HepG2 (cell line): ENCODE results near the gene PARM1. TPM values are rescaled to one million over a fixed set of nuclear protein-coding genes. Genes with fewer than 3 reads are reported as not detected.

ENCODE experiments used
- ATAC-seq: fragments of 200-7000 bp; cut with Tn5 transposase; 3 replicates; pipeline ENCODE4 v1.9.1; 2020; ENCODE audit warnings: mild to moderate bottlenecking, moderate library complexity
- BruUV-seq: library from RNA; stranded (reverse); fragments of 400-500 nt; replicated peaks from 2 replicates; lab custom pipeline; 2021; lab: Mats Ljungman, UMichigan
- CTCF ChIA-PET: fragments of 300-600 bp; formaldehyde crosslinking; extraction: SDS; loops from one replicate; lab custom pipeline; 2021; ENCODE audit warnings: low total read pairs, inconsistent platforms, low intra/inter-chr PET ratio; lab: Yijun Ruan, JAX
- POLR2A ChIA-PET: fragments of 350-600 bp; sonication (Branson Sonifier 250); formaldehyde crosslinking; loops from one replicate; lab custom pipeline; 2020; ENCODE audit warnings: antibody characterized with exemption, inconsistent platforms; lab: Yijun Ruan, JAX
- DNase-seq: peaks from one replicate; pipeline ENCODE4 v3.0.0-alpha.2; 2015; ENCODE audit warnings: low spot score
- FAIRE-seq: peaks from 3 replicates; lab custom pipeline; 2011; peaks lifted over from hg19 to GRCh38; lab: Jason Lieb, UNC
- H2AFZ ChIP-seq: one replicate; pipeline ENCODE4 v1.6.1; 2011; ENCODE audit warnings: low read length, inconsistent platforms
- H3K27ac ChIP-seq: fragments of 300-600 bp; 3 replicates; pipeline ENCODE4 v1.8.0; 2011; ENCODE audit warnings: mixed run types, mild to moderate bottlenecking, mixed read lengths, low read length, inconsistent platforms; ENCODE audit not compliant: insufficient read depth; ENCODE audit errors: extremely low read length
- H3K27me3 ChIP-seq, 2 experiments: fragments of 200-600 bp in 1 of 2; 2 replicates in 1 of 2; 3 replicates in 1 of 2; pipeline versions ENCODE4 v1.6.0 to v1.8.0; 2011; ENCODE audit warnings: low read length in 2 of 2, mild to moderate bottlenecking in 2 of 2, moderate library complexity in 2 of 2, inconsistent platforms in 1 of 2; ENCODE audit not compliant: insufficient read depth in 2 of 2, control insufficient read depth in 1 of 2
- H3K36me3 ChIP-seq, 2 experiments: fragments of 200-600 bp in 1 of 2; replicated peaks in 1 of 2; 2 replicates in 1 of 2; 3 replicates in 1 of 2; pipeline versions ENCODE4 v1.5.1 to v1.8.0; 2011; ENCODE audit warnings: low read length in 2 of 2, inconsistent platforms in 1 of 2; ENCODE audit not compliant: insufficient read depth in 2 of 2, control insufficient read depth in 1 of 2
- H3K4me1 ChIP-seq: 2 replicates; pipeline ENCODE4 v1.5.1; 2012; ENCODE audit warnings: low read length, inconsistent platforms; ENCODE audit not compliant: insufficient read depth
- H3K4me2 ChIP-seq: 2 replicates; pipeline ENCODE4 v1.6.0; 2011; ENCODE audit warnings: low read depth, low read length, inconsistent platforms
- H3K4me3 ChIP-seq, 3 experiments: fragments of 200-600 bp in 1 of 3; sonication (generic), shearing (Covaris generic) in 1 of 3; replicated peaks in 1 of 3; 2 replicates each; pipeline ENCODE4 v1.5.1; 2011 to 2016; ENCODE audit warnings: low read length in 3 of 3, inconsistent platforms in 2 of 3, low read depth in 2 of 3, mild to moderate bottlenecking in 2 of 3, control low read depth in 1 of 3, mixed read lengths in 1 of 3; ENCODE audit not compliant: insufficient read depth in 1 of 3
- H3K79me2 ChIP-seq: one replicate; pipeline ENCODE4 v1.6.1; 2011; ENCODE audit warnings: low read length, inconsistent platforms; ENCODE audit not compliant: insufficient read depth
- H3K9ac ChIP-seq: 2 replicates; pipeline ENCODE4 v1.6.0; 2011; ENCODE audit warnings: mild to moderate bottlenecking, low read depth, low read length, inconsistent platforms; ENCODE audit not compliant: insufficient read depth
- H3K9me3 ChIP-seq: 2 replicates; pipeline ENCODE4 v1.5.1; 2012; ENCODE audit warnings: mild to moderate bottlenecking, low read length
- H4K20me1 ChIP-seq: 2 replicates; pipeline ENCODE4 v1.6.0; 2011; ENCODE audit warnings: inconsistent platforms, mild to moderate bottlenecking, low read length, moderate library complexity; ENCODE audit not compliant: insufficient read depth
- JUND ChIP-seq: sonication (generic); formaldehyde crosslinking; IDR thresholded peaks from 2 replicates; pipeline ENCODE4 v1.8.0; 2022; ENCODE audit warnings: mild to moderate bottlenecking, missing genetic modification reagents
- PRDM4 ChIP-seq: sonication (generic); formaldehyde crosslinking; IDR thresholded peaks from 2 replicates; pipeline ENCODE4 v1.9.0; 2021; ENCODE audit warnings: missing genetic modification reagents, borderline replicate concordance
- TOE1 ChIP-seq: sonication (generic); formaldehyde crosslinking; IDR thresholded peaks from 2 replicates; pipeline ENCODE4 v1.4.0; 2020; ENCODE audit warnings: mild to moderate bottlenecking, missing genetic modification reagents
- XBP1 ChIP-seq: sonication (generic); formaldehyde crosslinking; IDR thresholded peaks from 2 replicates; pipeline ENCODE4 v1.5.0; 2020; ENCODE audit warnings: missing genetic modification reagents
- XRCC5 ChIP-seq: fragments of 200-400 bp; formaldehyde crosslinking; optimal IDR thresholded peaks from 2 replicates; pipeline ENCODE3; 2017; ENCODE audit warnings: mild to moderate bottlenecking, low read length
- ZNF558 ChIP-seq: sonication (generic); formaldehyde crosslinking; IDR thresholded peaks from 2 replicates; pipeline ENCODE4 v1.9.0; 2022; ENCODE audit warnings: mild to moderate bottlenecking, missing genetic modification reagents, borderline replicate concordance
- ZZZ3 ChIP-seq: sonication (generic); formaldehyde crosslinking; IDR thresholded peaks from 2 replicates; pipeline ENCODE4 v1.4.0; 2020; ENCODE audit warnings: missing genetic modification reagents, mild to moderate bottlenecking, borderline replicate concordance
- WGBS: methylation state at CpG from one replicate; pipeline ENCODE4 v1.1.6; 2017; ENCODE audit warnings: low lambda C conversion rate; 5-methylcytosine and 5-hydroxymethylcytosine counted together
- in situ Hi-C: cut with HindIII; loops from 2 replicates; pipeline ENCODE4 v1.10.0; 2017; ENCODE audit warnings: low pct_unique_long_range_greater_than_20kb; ENCODE audit not compliant: extremely low pct_ligation_motif_present
- intact Hi-C: fragments of 100-400 bp; cut with micrococcal nuclease; formaldehyde crosslinking; loops from one replicate; pipeline ENCODE4 v1.10.0; 2022; ENCODE audit not compliant: unreplicated experiment
- polyA plus RNA-seq, 8 experiments: library from polyadenylated mRNA; depleted of rRNA in 3 of 8; stranded (reverse) in 7 of 8; unstranded in 1 of 8; fragments of >200 nt; fragmentation: Illumina TruSeq in 4 of 8; extraction: Trizol in 4 of 8; gene quantifications; 2 replicates each; pipeline versions ENCODE4 v1.2.1 to v1.2.3, GENCODE V29; 2011 to 2016; ENCODE audit warnings: low read depth in 4 of 8, missing spikeins in 1 of 8, mixed read lengths in 1 of 8; ENCODE audit not compliant: insufficient read depth in 1 of 8
- total RNA-seq, 5 experiments: library from RNA; depleted of rRNA; stranded (reverse); fragments of >200 nt; fragmentation: Illumina TruSeq; extraction: Trizol; gene quantifications; 2 replicates each; pipeline ENCODE4 v1.2.3, GENCODE V29; 2016; ENCODE audit warnings: low read depth in 1 of 5

PARM1 gene
- total and polyA plus RNA-seq, 2 of the 13 experiments (the other 11 are each of a cell fraction or from before 2014, with no cell fraction given): not detected

DNA sequence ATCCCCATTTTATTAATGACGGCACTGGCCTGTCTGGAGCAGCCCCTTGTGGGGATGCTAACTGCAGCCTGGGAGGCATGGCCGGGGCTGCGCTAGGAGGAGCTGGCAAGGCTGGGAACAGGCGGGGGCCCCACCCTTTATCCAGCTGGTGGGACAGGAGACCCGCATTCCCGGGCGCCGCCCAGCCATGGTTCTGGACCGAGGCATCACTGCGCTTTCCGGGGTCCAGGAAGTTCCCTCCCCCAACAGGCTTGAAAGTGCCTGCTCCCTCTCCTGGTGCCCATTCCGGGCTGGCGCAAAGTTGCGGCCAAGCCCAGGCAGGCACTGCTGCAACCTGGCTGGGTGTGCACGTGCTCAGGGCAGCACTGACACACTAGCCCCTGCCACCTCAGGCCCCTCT, 124.5 kb downstream of the PARM1 start:
- 14% methylated on average over 1 of the region's 15 CpGs for WGBS
- TF ChIP-seq ZZZ3 (CRISPR knock-in tag): no peak
- TF ChIP-seq TOE1 (CRISPR knock-in tag): no peak
- no peak for TF ChIP-seq XRCC5
- no peak for TF ChIP-seq JUND (CRISPR knock-in tag)
- no peak for TF ChIP-seq ZNF558 (CRISPR knock-in tag)
- no peak for TF ChIP-seq PRDM4 (CRISPR knock-in tag)
- no peak for TF ChIP-seq XBP1 (CRISPR knock-in tag)
- TF ChIP-seq, all 625 proteins: peak for 0
- intact Hi-C loops: no loop called here
- Histone ChIP-seq H3K27ac (no peak overlapping the region), H3K4me3 (no peak overlapping the region), H3K4me2 (no peak overlapping the region), H3K79me2 (no peaks in the 10 kb centered on the region), H3K9me3 (no peaks in the 10 kb centered on the region), H4K20me1 (no peaks in the 10 kb centered on the region), H3K27me3 (no peaks in the 10 kb centered on the region), H3K4me1 (no peaks in the 10 kb centered on the region), H2AFZ (no peak overlapping the region), H3K9ac (no peak overlapping the region), H3K36me3 (no peaks in the 10 kb centered on the region)
- in situ Hi-C loops: no loop called here
- ATAC-seq: no peak
- BruUV-seq: no TSS peak
- ChIA-PET CTCF (no interaction called here), POLR2A (no interaction called here)
- no peak for DNase-seq
- FAIRE-seq: no peak
